BLaER1 (cell line): ENCODE measurements around the gene SSR4.

Experiments used
- H3K27ac ChIP-seq: shearing (Covaris generic); formaldehyde crosslinking; 2 replicates; pipeline ENCODE4 v1.8.1; 2022
- H3K27me3 ChIP-seq: shearing (Covaris generic); formaldehyde crosslinking; 2 replicates; pipeline ENCODE4 v1.8.1; 2022
- H3K36me3 ChIP-seq: shearing (Covaris generic); formaldehyde crosslinking; 2 replicates; pipeline ENCODE4 v1.8.1; 2022
- H3K4me1 ChIP-seq: shearing (Covaris generic); formaldehyde crosslinking; 2 replicates; pipeline ENCODE4 v1.8.1; 2022
- H3K4me2 ChIP-seq: shearing (Covaris generic); formaldehyde crosslinking; 2 replicates; pipeline ENCODE4 v1.8.1; 2022
- H3K4me3 ChIP-seq: shearing (Covaris generic); formaldehyde crosslinking; 2 replicates; pipeline ENCODE4 v1.8.1; 2022
- H3K9ac ChIP-seq: shearing (Covaris generic); formaldehyde crosslinking; 2 replicates; pipeline ENCODE4 v1.8.1; 2022
- H3K9me3 ChIP-seq: shearing (Covaris generic); formaldehyde crosslinking; 2 replicates; pipeline ENCODE4 v1.8.1; 2022
- H4K20me1 ChIP-seq: shearing (Covaris generic); formaldehyde crosslinking; 2 replicates; pipeline ENCODE4 v1.8.1; 2022
- Cebpa-rat ChIP-seq: shearing (Covaris generic); IDR thresholded peaks from 2 replicates; pipeline ENCODE4 v1.8.1; 2022

Gene SSR4

DNA sequence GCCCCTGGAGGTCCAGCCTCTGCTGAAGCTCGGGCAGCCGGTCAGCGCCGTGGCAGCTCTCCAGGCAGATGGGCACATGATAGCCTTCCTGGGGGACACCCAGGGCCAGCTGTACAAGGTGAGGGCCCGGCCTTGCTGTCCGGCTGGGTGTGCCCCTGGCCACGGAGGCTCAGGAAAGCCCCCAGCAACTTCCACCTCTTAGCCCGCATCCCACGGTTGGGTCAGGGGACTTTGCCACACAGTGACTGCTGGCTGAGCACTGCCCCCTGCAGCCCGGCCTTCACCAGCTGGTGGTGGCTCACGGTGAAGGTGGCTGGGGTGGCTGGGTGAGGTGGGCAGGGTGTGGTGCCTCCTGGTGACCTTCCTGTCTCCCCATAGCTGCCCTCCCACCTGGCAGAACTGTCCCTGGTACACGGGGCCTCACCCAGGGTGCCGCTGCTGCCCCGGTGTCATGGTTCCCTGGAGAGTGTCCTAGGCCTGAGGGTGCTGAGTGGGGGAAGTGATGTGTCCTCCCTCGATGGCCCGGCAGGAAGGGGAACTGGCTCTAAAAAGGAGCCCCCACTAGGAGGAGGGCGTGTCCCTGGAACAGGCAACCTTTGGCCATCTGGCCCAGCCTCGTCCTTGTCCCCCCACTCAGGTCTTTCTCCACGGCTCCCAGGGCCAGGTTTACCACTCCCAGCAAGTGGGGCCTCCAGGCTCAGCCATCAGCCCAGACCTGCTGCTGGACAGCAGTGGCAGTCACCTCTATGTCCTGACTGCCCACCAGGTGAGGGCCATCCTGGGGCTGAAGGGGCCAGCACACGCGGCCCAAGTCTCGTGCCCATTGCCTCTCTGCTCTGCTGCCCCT, 25.9 kb upstream of the SSR4 start:
- Histone ChIP-seq H3K36me3 (no peaks in the 10 kb centered on the region), H3K4me1 (peaks cover 69% of the 10 kb centered on the region), H3K27me3 (no peaks in the 10 kb centered on the region; the same call in 1 of the 2 replicates), H3K4me2 (peak overlapping the region; percentile 72), H3K27ac (peak overlapping the region; percentile 58), H4K20me1 (peaks cover 30% of the 10 kb centered on the region), H3K4me3 (no peak overlapping the region), H3K9ac (peak overlapping the region; percentile 29; the same call in 1 of the 2 replicates), H3K9me3 (peaks cover 11% of the 10 kb centered on the region; the same call in 1 of the 2 replicates)
- TF ChIP-seq Cebpa-rat = no peak

GRCh38 chrX:153769158-153769864, 25.2 kb upstream of the SSR4 start:
- Histone ChIP-seq H3K27me3 (no peaks in the 10 kb centered on the region; the same call in 1 of the 2 replicates), H3K4me2 (peak overlapping the region; percentile 72; the same call in 1 of the 2 replicates), H3K9me3 (peaks cover 17% of the 10 kb centered on the region; the same call in 1 of the 2 replicates), H3K27ac (peak overlapping the region; percentile 58; the same call in 1 of the 2 replicates), H3K4me1 (peaks cover 61% of the 10 kb centered on the region), H3K4me3 (no peak overlapping the region), H4K20me1 (peaks cover 22% of the 10 kb centered on the region), H3K36me3 (no peaks in the 10 kb centered on the region), H3K9ac (no peak overlapping the region)
- no peak for TF ChIP-seq Cebpa-rat

GRCh38 chrX:153769865-153770600, 24.4 kb upstream of the SSR4 start:
- no peak for TF ChIP-seq Cebpa-rat
- Histone ChIP-seq H3K4me1 (peaks cover 54% of the 10 kb centered on the region), H4K20me1 (peaks cover 15% of the 10 kb centered on the region; the same call in 1 of the 2 replicates), H3K27me3 (no peaks in the 10 kb centered on the region; the same call in 1 of the 2 replicates), H3K27ac (no peak overlapping the region), H3K4me3 (no peak overlapping the region), H3K36me3 (no peaks in the 10 kb centered on the region), H3K9me3 (peaks cover 25% of the 10 kb centered on the region; the same call in 1 of the 2 replicates), H3K9ac (no peak overlapping the region), H3K4me2 (no peak overlapping the region)

DNA sequence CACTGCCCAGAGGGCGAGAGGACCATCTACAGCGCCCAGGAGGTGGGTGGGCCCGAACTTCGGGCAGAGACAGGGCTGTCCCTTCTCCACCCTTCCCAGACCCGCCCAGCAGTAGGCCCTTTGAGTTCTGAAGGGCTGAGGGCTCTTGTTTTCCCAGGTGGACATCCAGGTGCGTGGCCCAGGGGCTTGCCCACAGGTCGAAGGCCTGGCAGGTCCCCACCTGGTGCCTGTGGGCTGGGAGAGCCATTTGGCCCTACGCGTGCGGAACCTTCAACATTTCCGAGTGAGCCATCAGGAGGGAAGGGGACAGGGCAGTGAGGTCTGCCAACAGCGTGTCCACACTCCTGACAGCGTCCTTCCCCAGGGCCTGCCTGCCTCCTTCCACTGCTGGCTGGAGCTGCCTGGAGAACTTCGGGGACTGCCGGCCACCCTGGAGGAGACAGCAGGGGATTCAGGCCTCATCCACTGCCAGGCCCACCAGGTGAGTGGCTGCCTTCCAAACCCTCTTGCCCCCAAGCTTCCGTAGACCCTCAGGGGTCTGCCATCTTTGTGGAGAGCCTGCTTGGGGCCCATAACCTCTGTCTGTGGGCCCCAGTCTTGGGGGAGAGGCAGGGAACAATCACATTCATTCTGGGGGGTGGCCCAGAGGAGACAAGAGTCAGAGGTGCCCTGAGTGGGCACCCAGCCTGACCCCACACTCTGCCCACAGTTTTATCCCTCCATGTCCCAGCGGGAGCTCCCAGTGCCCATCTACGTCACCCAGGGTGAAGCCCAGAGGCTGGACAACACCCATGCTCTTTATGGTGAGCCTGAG, 23.7 kb upstream of the SSR4 start:
- Histone ChIP-seq H3K4me2 (no peak overlapping the region), H3K9ac (no peak overlapping the region), H4K20me1 (peaks cover 8% of the 10 kb centered on the region; the same call in 1 of the 2 replicates), H3K4me1 (peaks cover 46% of the 10 kb centered on the region), H3K27me3 (no peaks in the 10 kb centered on the region; the same call in 1 of the 2 replicates), H3K27ac (no peak overlapping the region), H3K9me3 (peaks cover 32% of the 10 kb centered on the region; the same call in 1 of the 2 replicates), H3K4me3 (no peak overlapping the region), H3K36me3 (no peaks in the 10 kb centered on the region)
- TF ChIP-seq Cebpa-rat = no peak

GRCh38 chrX:153771415-153772315, 22.8 kb upstream of the SSR4 start:
- Histone ChIP-seq H3K27ac (no peak overlapping the region), H3K4me3 (no peak overlapping the region), H3K9me3 (peaks cover 32% of the 10 kb centered on the region; the same call in 1 of the 2 replicates), H3K9ac (no peak overlapping the region), H3K36me3 (no peaks in the 10 kb centered on the region), H3K4me2 (no peak overlapping the region), H3K27me3 (no peaks in the 10 kb centered on the region), H4K20me1 (0 out of 2 replicates have a peak, but pooled peaks cover 6% of the 10 kb centered on the region), H3K4me1 (peaks cover 37% of the 10 kb centered on the region)
- no peak for TF ChIP-seq Cebpa-rat

DNA sequence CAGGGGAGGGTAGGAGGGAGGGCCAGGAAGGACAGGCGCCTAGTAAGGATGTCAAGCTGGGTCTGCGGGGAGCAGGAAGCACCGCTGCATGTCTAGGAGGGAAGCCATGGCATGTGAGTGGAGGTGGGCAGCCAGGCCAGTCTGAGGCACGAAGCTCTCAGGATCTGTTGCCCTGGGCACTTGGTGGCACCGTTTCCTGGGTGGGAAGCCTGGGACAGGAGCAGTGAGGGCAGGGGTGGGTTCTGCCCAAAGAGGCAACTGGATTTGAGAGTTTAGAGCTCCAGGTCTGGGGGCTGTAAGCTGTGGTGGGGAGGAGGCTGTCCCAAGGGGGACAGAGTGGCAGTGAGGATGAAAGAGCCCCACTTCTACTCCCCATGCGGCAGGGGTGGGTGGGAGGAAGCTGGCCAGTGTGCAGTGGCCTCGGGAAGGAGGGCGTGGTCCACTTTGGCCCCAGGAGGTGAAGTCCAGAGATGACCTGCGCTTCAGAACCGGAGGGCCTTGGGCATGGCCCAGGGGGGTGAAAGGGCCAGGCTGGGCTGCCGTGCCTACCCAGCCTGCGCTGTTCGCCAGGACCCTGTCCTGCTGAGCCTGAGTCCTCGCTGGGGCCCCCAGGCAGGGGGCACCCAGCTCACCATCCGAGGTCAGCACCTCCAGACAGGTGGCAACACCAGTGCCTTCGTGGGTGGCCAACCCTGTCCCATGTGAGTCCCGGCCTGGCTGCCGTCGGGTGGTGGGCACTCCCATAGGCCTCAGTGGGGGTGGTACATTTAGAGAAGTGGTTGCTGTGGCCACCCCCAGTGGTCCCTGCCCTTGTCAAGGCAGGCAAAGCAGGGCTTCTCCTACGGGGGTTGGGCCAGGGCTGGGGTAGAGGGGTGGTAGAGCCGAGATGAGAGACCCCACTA, 21.9 kb upstream of the SSR4 start:
- Histone ChIP-seq H4K20me1 (0 out of 2 replicates have a peak, but pooled peaks cover 6% of the 10 kb centered on the region), H3K4me2 (peak overlapping the region; percentile 21), H3K4me1 (peaks cover 30% of the 10 kb centered on the region), H3K36me3 (no peaks in the 10 kb centered on the region), H3K27ac (no peak overlapping the region), H3K9me3 (peaks cover 32% of the 10 kb centered on the region; the same call in 1 of the 2 replicates), H3K4me3 (no peak overlapping the region), H3K9ac (no peak overlapping the region), H3K27me3 (no peaks in the 10 kb centered on the region)
- no peak for TF ChIP-seq Cebpa-rat

DNA sequence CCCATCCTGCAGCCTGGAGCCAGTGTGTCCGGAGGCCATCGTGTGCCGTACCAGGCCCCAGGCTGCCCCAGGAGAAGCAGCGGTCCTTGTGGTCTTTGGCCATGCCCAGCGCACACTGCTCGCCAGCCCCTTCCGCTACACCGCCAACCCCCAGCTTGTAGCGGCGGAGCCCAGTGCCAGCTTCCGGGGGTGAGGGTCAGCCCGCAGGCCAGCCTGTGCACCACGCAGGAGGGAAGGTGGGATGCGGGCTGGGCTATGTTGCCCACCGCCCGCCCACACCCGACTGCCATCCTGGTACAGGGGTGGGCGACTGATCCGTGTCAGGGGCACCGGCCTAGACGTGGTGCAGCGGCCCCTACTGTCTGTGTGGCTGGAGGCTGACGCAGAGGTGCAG, 21.3 kb upstream of the SSR4 start:
- no peak overlapping the region for H3K27ac ChIP-seq
- peaks cover 30% of the 10 kb centered on the region for H3K4me1 ChIP-seq
- no peaks in the 10 kb centered on the region; the same call in 1 of the 2 replicates for H3K27me3 ChIP-seq
- no peaks in the 10 kb centered on the region for H3K36me3 ChIP-seq
- H3K4me2 ChIP-seq = no peak overlapping the region
- no peak overlapping the region for H3K9ac ChIP-seq
- H3K9me3 ChIP-seq = peaks cover 32% of the 10 kb centered on the region; the same call in 1 of the 2 replicates
- no peak for TF ChIP-seq Cebpa-rat
- H4K20me1 ChIP-seq = 0 out of 2 replicates have a peak, but pooled peaks cover 6% of the 10 kb centered on the region
- H3K4me3 ChIP-seq = no peak overlapping the region
